MM.1S (cell line): Measurements from ENCODE around the gene PHACTR1.

Experiments
- CTCF ChIP-seq: fragments of 300-600 bp; sonication (generic); IDR thresholded peaks from 2 replicates; pipeline ENCODE4 v1.5.1; 2016; ENCODE audit warnings: antibody characterized with exemption, low read length, mixed read lengths
- EZH2 ChIP-seq: fragments of 300-600 bp; sonication (generic); optimal IDR thresholded peaks from 2 replicates; pipeline ENCODE3; 2017; ENCODE audit warnings: low read depth, mild to moderate bottlenecking, antibody characterized with exemption, low read length, mixed read lengths
- EZH2phosphoT487 ChIP-seq: fragments of 300-600 bp; sonication (generic); IDR thresholded peaks from 2 replicates; pipeline ENCODE4 v1.6.1; 2018; ENCODE audit warnings: antibody characterized with exemption, low read length

- TF ChIP-seq CTCF = peak; percentile 88
- no peak for TF ChIP-seq EZH2
- no peak for TF ChIP-seq EZH2phosphoT487
These were observed 620.0 kb downstream of the PHACTR1 start for GRCh38 chr6:13336553-13336952.
